BJ (cell line): Measurements from ENCODE around the gene G3BP1. TPM values are rescaled to one million over a fixed set of nuclear protein-coding genes. Genes with fewer than 3 reads are reported as not detected.

Experiments
- CTCF ChIA-PET: fragments of 350-600 bp; formaldehyde crosslinking; extraction: SDS; loops from one replicate; lab custom pipeline; 2021; ENCODE audit warnings: antibody characterized with exemption, inconsistent platforms; lab: Yijun Ruan, JAX
- POLR2A ChIA-PET: fragments of 300-600 bp; sonication (Branson Sonifier 250); formaldehyde crosslinking; extraction: SDS; loops from one replicate; lab custom pipeline; 2021; ENCODE audit warnings: antibody characterized with exemption; lab: Charles Lee
- DNase-seq: peaks from one replicate; pipeline ENCODE4 v3.0.0-alpha.2; 2011; ENCODE audit warnings: low read depth
- H3K27me3 ChIP-seq: 2 replicates; pipeline ENCODE4 v1.6.0; 2011; ENCODE audit warnings: low read length; ENCODE audit not compliant: control insufficient read depth, insufficient read depth
- H3K36me3 ChIP-seq: 2 replicates; pipeline ENCODE4 v1.5.1; 2011; ENCODE audit warnings: low read length; ENCODE audit not compliant: control insufficient read depth, insufficient read depth
- H3K4me3 ChIP-seq: 2 replicates; pipeline ENCODE4 v1.5.1; 2011; ENCODE audit warnings: low read depth, mild to moderate bottlenecking, control low read depth, low read length
- polyA plus RNA-seq: library from polyadenylated mRNA; depleted of rRNA; stranded (reverse); fragments of >200 nt; gene quantifications from 2 replicates; pipeline ENCODE4 v1.2.3, GENCODE V29; 2011
- TF ChIP-seq, protein P1 (sequence below): IDR thresholded peaks from 2 replicates; pipeline ENCODE4 v1.5.1; 2011; ENCODE audit warnings: low read depth, mild to moderate bottlenecking, control low read depth, inconsistent platforms, low read length, moderate library complexity; ENCODE audit not compliant: insufficient read depth

G3BP1 gene
- polyA plus RNA-seq, 1 experiment: 59.1 TPM

DNA sequence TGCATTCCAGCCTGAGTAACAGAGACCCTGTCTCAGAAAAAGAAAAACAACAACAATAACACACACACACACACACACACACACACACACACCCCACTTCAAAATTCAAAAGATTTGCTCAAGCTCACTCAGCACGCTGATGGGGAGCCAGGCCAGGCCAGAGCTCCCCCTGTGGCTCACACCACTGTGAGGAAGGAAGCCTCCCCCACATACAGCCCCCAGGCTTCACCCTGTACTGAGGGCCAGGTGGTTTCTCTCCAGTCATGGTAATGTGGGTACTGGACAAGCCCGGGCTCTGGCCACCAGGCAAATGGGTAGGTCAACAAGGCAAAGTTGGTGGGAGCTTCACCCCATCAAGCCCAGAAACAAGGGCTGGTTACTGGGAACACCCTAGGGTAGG, 32.4 kb upstream of the G3BP1 start:
- Histone ChIP-seq H3K4me3 (no peak overlapping the region), H3K36me3 (peaks cover 1% of the 10 kb centered on the region), H3K27me3 (no peaks in the 10 kb centered on the region)
- ChIA-PET CTCF (interaction anchor here (0.9 to 12.3 kb wide), 18 partner anchors 8 to 292 kb away, joined by 3 to 234 read pairs (median 16); partner anchors contain the start of genes G3BP1, SLC36A1 and SPARC), POLR2A (interaction anchor here (0.6 to 4.2 kb wide), 9 partner anchors 18 to 81 kb away, joined by 3 to 53 read pairs (median 6); partner anchors contain the start of gene SPARC)
- TF ChIP-seq, protein P1, sequence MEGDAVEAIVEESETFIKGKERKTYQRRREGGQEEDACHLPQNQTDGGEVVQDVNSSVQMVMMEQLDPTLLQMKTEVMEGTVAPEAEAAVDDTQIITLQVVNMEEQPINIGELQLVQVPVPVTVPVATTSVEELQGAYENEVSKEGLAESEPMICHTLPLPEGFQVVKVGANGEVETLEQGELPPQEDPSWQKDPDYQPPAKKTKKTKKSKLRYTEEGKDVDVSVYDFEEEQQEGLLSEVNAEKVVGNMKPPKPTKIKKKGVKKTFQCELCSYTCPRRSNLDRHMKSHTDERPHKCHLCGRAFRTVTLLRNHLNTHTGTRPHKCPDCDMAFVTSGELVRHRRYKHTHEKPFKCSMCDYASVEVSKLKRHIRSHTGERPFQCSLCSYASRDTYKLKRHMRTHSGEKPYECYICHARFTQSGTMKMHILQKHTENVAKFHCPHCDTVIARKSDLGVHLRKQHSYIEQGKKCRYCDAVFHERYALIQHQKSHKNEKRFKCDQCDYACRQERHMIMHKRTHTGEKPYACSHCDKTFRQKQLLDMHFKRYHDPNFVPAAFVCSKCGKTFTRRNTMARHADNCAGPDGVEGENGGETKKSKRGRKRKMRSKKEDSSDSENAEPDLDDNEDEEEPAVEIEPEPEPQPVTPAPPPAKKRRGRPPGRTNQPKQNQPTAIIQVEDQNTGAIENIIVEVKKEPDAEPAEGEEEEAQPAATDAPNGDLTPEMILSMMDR: 0 out of 2 replicates have a peak, but pooled peaks have one; percentile 13
- DNase-seq: no peak

- ChIA-PET POLR2A (interaction anchor here (0.6 to 4.2 kb wide), 12 partner anchors 18 to 81 kb away, joined by 3 to 53 read pairs (median 7); partner anchors contain the start of gene SPARC), CTCF (interaction anchor here (0.6 to 12.3 kb wide), 25 partner anchors 9 to 895 kb away, joined by 3 to 234 read pairs (median 7); partner anchors contain the start of genes G3BP1, SLC36A1 and SPARC)
- TF ChIP-seq, protein P1: no peak
- Histone ChIP-seq H3K4me3 (0 out of 2 replicates have a peak overlapping the region, but pooled peaks have one; percentile 8), H3K27me3 (no peaks in the 10 kb centered on the region), H3K36me3 (peaks cover 1% of the 10 kb centered on the region)
- DNase-seq: peak; percentile 96
Measured at GRCh38 chr5:151739939-151740335, 31.8 kb upstream of the G3BP1 start.

DNA sequence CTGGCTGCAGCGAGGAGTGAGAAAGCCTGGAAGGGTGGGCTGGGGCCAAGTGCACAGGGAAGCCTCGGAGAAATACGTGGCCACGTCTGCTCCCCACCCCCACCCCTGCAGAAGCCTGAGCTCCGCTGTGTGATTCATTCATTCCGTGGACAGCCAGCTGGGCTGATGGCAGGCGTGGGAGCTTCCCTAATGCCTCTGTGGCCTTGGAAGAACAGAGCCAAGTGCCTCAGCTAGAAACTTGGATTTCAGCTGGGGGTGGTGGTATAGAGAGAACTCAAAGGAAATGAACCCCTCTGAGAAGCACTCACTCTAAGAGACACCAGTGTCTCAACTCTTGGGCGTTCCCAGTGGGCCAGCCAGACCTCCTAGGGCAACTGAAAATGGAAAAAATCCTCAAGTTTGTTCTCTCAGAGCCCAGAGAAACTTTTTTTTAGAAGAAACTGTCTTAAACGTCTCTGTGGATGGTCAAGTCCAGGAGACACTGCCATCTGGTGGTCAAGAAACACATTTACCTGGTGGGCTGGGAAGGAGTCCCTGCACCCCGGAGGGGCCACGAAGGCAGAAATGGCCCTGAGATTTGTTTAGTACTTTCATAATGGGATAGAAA, 31.3 kb upstream of the G3BP1 start:
- peak overlapping the region; percentile 8 for H3K4me3 ChIP-seq
- peak; percentile 83 for DNase-seq
- H3K36me3 ChIP-seq: peaks cover 1% of the 10 kb centered on the region
- ChIA-PET CTCF (interaction anchor here (0.6 to 12.3 kb wide), 27 partner anchors 9 to 1914 kb away, joined by 3 to 234 read pairs (median 7); partner anchors contain the start of genes G3BP1, SLC36A1 and SPARC), POLR2A (interaction anchor here (0.6 to 4.2 kb wide), 15 partner anchors 13 to 82 kb away, joined by 3 to 53 read pairs (median 8); partner anchors contain the start of gene SPARC)
- H3K27me3 ChIP-seq: no peaks in the 10 kb centered on the region
- TF ChIP-seq, protein P1: peak; percentile 75

DNA sequence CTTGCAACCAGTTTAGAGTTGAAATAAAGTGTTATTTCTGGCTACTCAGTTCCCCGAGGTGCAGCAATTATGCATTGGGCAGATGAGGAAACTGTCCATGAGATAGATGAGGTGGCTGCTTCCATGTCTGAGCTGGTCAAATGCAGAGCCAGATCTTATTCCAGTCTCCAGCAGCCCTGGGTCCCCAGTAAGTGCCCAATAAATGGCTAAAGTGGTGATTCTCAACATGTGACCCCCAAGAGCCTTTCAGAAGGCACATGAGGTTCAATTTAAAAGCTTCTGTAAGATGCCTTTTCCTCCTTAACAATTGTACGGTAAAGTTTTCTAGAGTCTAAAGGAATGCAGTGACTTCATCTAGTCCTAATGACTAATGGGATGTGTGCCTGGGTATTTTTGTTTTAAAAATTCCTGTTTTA, 30.8 kb upstream of the G3BP1 start:
- Histone ChIP-seq H3K36me3 (peaks cover 1% of the 10 kb centered on the region), H3K27me3 (no peaks in the 10 kb centered on the region), H3K4me3 (peak overlapping the region; percentile 2)
- TF ChIP-seq, protein P1: no peak
- no peak for DNase-seq
- CTCF ChIA-PET: interaction anchor here (0.9 to 12.3 kb wide), 20 partner anchors 11 to 294 kb away, joined by 3 to 234 read pairs (median 15); partner anchors contain the start of genes G3BP1, SLC36A1 and SPARC
- POLR2A ChIA-PET: interaction anchor here (0.6 to 4.2 kb wide), 12 partner anchors 22 to 82 kb away, joined by 3 to 53 read pairs (median 6); partner anchors contain the start of gene SPARC
